Hepatocyte (in vitro differentiated cells): Measurements from ENCODE around the gene SLC37A1. TPM values are rescaled to one million over a fixed set of nuclear protein-coding genes. Genes with fewer than 3 reads are reported as not detected.

Experiments
- DNase-seq: peaks from one replicate; pipeline ENCODE4 v3.0.0-alpha.2; 2016; ENCODE audit warnings: low spot score
- H2AFZ ChIP-seq: fragments of 200-600 bp; sonication (generic); 2 replicates; pipeline ENCODE4 v1.6.0; 2016; ENCODE audit warnings: antibody characterized with exemption, mild to moderate bottlenecking
- H3K27ac ChIP-seq: fragments of 200-600 bp; sonication (generic); 2 replicates; pipeline ENCODE4 v1.5.1; 2016; ENCODE audit warnings: mild to moderate bottlenecking
- H3K27me3 ChIP-seq: fragments of 200-600 bp; sonication (generic); 2 replicates; pipeline ENCODE4 v1.6.1; 2016
- H3K36me3 ChIP-seq: fragments of 200-600 bp; sonication (generic); replicated peaks from 2 replicates; pipeline ENCODE4 v1.5.1; 2016; ENCODE audit warnings: low read depth; ENCODE audit not compliant: insufficient read depth
- H3K4me1 ChIP-seq: fragments of 200-600 bp; sonication (generic); 2 replicates; pipeline ENCODE4 v1.5.1; 2016; ENCODE audit warnings: mild to moderate bottlenecking, moderate library complexity; ENCODE audit not compliant: insufficient read depth
- H3K4me2 ChIP-seq: fragments of 200-600 bp; sonication (generic); 2 replicates; pipeline ENCODE4 v1.6.0; 2016
- H3K4me3 ChIP-seq: fragments of 200-600 bp; sonication (generic); 2 replicates; pipeline ENCODE4 v1.5.1; 2016; ENCODE audit warnings: mild to moderate bottlenecking
- H3K79me2 ChIP-seq: fragments of 200-600 bp; sonication (generic); 2 replicates; pipeline ENCODE4 v1.6.0; 2017; ENCODE audit warnings: mild to moderate bottlenecking
- H3K9me2 ChIP-seq: fragments of 200-600 bp; sonication (generic); replicated peaks from 2 replicates; pipeline ENCODE4 v1.6.0; 2017; ENCODE audit warnings: mild to moderate bottlenecking; ENCODE audit not compliant: insufficient read depth
- H3K9me3 ChIP-seq: fragments of 200-600 bp; sonication (generic); 2 replicates; pipeline ENCODE4 v1.5.1; 2016; ENCODE audit warnings: low read depth, mild to moderate bottlenecking
- H4K20me1 ChIP-seq: fragments of 200-600 bp; sonication (generic); 2 replicates; pipeline ENCODE4 v1.6.0; 2016; ENCODE audit warnings: mild to moderate bottlenecking; ENCODE audit not compliant: insufficient read depth, poor library complexity, severe bottlenecking
- CTCF ChIP-seq: fragments of 200-600 bp; sonication (generic); IDR thresholded peaks from 2 replicates; pipeline ENCODE4 v1.5.1; 2016; ENCODE audit warnings: antibody characterized with exemption, mild to moderate bottlenecking; ENCODE audit not compliant: poor library complexity
- EZH2 ChIP-seq: fragments of 200-600 bp; sonication (generic); IDR thresholded peaks from 2 replicates; pipeline ENCODE4 v1.6.1; 2016; ENCODE audit warnings: antibody characterized with exemption, mild to moderate bottlenecking, borderline replicate concordance
- EZH2phosphoT487 ChIP-seq: fragments of 200-600 bp; sonication (generic); IDR thresholded peaks from one replicate; pipeline ENCODE4 v1.6.1; 2018; ENCODE audit warnings: antibody characterized with exemption, mild to moderate bottlenecking, low read depth, moderate library complexity; ENCODE audit not compliant: unreplicated experiment, severe bottlenecking
- whole genome bisulfite sequencing: methylation state at CpG from one replicate; pipeline ENCODE4 v1.1.6; 2016; ENCODE audit warnings: low lambda C conversion rate; ENCODE audit errors: missing lambda C conversion rate; 5-methylcytosine and 5-hydroxymethylcytosine counted together
- polyA plus RNA-seq: library from polyadenylated mRNA; unstranded; fragments of >200 nt; fragmentation: Nextera tagmentation; extraction: Ambion mirVana; gene quantifications from 2 replicates; pipeline ENCODE4 v1.2.1, GENCODE V29; 2016
- total RNA-seq: library from RNA; depleted of rRNA; stranded (reverse); fragments of >200 nt; gene quantifications from 2 replicates; pipeline ENCODE4 v1.2.3, GENCODE V29; 2014

Gene SLC37A1
- total and polyA plus RNA-seq, 2 experiments from 2014 or later, result 17.9 to 18.5 TPM

- no peak overlapping the region for H2AFZ ChIP-seq
- no peaks in the 10 kb centered on the region for H3K27me3 ChIP-seq
- H3K4me1 ChIP-seq, result no peaks in the 10 kb centered on the region
- H3K36me3 ChIP-seq, result no peaks in the 10 kb centered on the region
- H3K4me3 ChIP-seq, result no peak overlapping the region
- H3K9me3 ChIP-seq, result no peaks in the 10 kb centered on the region
- no peak overlapping the region for H3K27ac ChIP-seq
- H3K9me2 ChIP-seq, result no peaks in the 10 kb centered on the region
- no peak for DNase-seq
- 37% methylated on average over 18 of the region's 18 CpGs for WGBS
- no peaks in the 10 kb centered on the region for H4K20me1 ChIP-seq
- TF ChIP-seq EZH2 (no peak), EZH2phosphoT487 (no peak), CTCF (no peak)
- H3K4me2 ChIP-seq, result peak overlapping the region; percentile 68
- H3K79me2 ChIP-seq, result no peaks in the 10 kb centered on the region
Observed at GRCh38 chr21:42616446-42616845, 102.8 kb downstream of the SLC37A1 start.

GRCh38 chr21:42616941-42617340 lies 103.3 kb downstream of the SLC37A1 start:
- Histone ChIP-seq H3K4me2 (peak overlapping the region; percentile 68), H3K9me3 (no peaks in the 10 kb centered on the region), H4K20me1 (no peaks in the 10 kb centered on the region), H3K36me3 (no peaks in the 10 kb centered on the region), H3K27me3 (no peaks in the 10 kb centered on the region), H3K4me1 (no peaks in the 10 kb centered on the region), H2AFZ (no peak overlapping the region), H3K4me3 (no peak overlapping the region), H3K79me2 (no peaks in the 10 kb centered on the region), H3K27ac (no peak overlapping the region), H3K9me2 (no peaks in the 10 kb centered on the region)
- 92% methylated on average over 21 of the region's 21 CpGs for WGBS
- TF ChIP-seq EZH2phosphoT487 (no peak), CTCF (no peak), EZH2 (no peak)
- no peak for DNase-seq

GRCh38 chr21:42617486-42617885 lies 103.8 kb downstream of the SLC37A1 start:
- no peak overlapping the region for H3K4me2 ChIP-seq
- no peak for DNase-seq
- H3K36me3 ChIP-seq, result no peaks in the 10 kb centered on the region
- WGBS, result 82% methylated on average over 23 of the region's 23 CpGs
- no peak overlapping the region for H3K4me3 ChIP-seq
- no peaks in the 10 kb centered on the region for H3K4me1 ChIP-seq
- no peaks in the 10 kb centered on the region for H3K9me2 ChIP-seq
- no peaks in the 10 kb centered on the region for H3K27me3 ChIP-seq
- H3K79me2 ChIP-seq, result no peaks in the 10 kb centered on the region
- no peaks in the 10 kb centered on the region for H3K9me3 ChIP-seq
- H4K20me1 ChIP-seq, result no peaks in the 10 kb centered on the region
- H3K27ac ChIP-seq, result no peak overlapping the region
- TF ChIP-seq EZH2 (no peak), EZH2phosphoT487 (no peak), CTCF (no peak)
- H2AFZ ChIP-seq, result no peak overlapping the region

- Histone ChIP-seq H3K4me2 (no peak overlapping the region), H3K79me2 (no peaks in the 10 kb centered on the region), H3K9me3 (no peaks in the 10 kb centered on the region), H3K4me3 (no peak overlapping the region), H3K27ac (no peak overlapping the region), H3K27me3 (no peaks in the 10 kb centered on the region), H3K36me3 (no peaks in the 10 kb centered on the region), H3K4me1 (no peaks in the 10 kb centered on the region), H2AFZ (no peak overlapping the region), H3K9me2 (no peaks in the 10 kb centered on the region), H4K20me1 (no peaks in the 10 kb centered on the region)
- WGBS, result 92% methylated on average over 3 of the region's 3 CpGs
- no peak for DNase-seq
- no peak for TF ChIP-seq EZH2phosphoT487
- no peak for TF ChIP-seq CTCF
- TF ChIP-seq EZH2, result no peak
Observed at GRCh38 chr21:42618707-42619102, 105.1 kb downstream of the SLC37A1 start.
